Measurements from ENCODE around the gene MRPS2. TPM values are rescaled to one million over a fixed set of nuclear protein-coding genes. Genes with fewer than 3 reads are reported as not detected.
"Not testable (repeated sequence)": the region's sequence is repeated elsewhere in the genome, so short reads cannot be mapped to it uniquely, and the experiment has no call there.

MRPS2 gene
- total RNA-seq, 1 donor from 2014 or later = 50.1 TPM

GRCh38 chr9:135544981-135545635 is 44.6 kb downstream of the MRPS2 start:
- Histone ChIP-seq H3K27ac (no peak overlapping the region), H3K9me3 (no peaks in the 10 kb centered on the region), H3K36me3 (no peaks in the 10 kb centered on the region), H3K4me3 (no peak overlapping the region), H3K27me3 (no peaks in the 10 kb centered on the region), H3K4me1 (no peaks in the 10 kb centered on the region)
- no peak for TF ChIP-seq POLR2AphosphoS5 (IDR thresholded peaks at IDR 0.05; ENCODE audit: insufficient read depth in 1 of 2, low read depth in 1 of 2)
- TF ChIP-seq POLR2A (IDR thresholded peaks at IDR 0.05) = no peak
- TF ChIP-seq, protein P1, sequence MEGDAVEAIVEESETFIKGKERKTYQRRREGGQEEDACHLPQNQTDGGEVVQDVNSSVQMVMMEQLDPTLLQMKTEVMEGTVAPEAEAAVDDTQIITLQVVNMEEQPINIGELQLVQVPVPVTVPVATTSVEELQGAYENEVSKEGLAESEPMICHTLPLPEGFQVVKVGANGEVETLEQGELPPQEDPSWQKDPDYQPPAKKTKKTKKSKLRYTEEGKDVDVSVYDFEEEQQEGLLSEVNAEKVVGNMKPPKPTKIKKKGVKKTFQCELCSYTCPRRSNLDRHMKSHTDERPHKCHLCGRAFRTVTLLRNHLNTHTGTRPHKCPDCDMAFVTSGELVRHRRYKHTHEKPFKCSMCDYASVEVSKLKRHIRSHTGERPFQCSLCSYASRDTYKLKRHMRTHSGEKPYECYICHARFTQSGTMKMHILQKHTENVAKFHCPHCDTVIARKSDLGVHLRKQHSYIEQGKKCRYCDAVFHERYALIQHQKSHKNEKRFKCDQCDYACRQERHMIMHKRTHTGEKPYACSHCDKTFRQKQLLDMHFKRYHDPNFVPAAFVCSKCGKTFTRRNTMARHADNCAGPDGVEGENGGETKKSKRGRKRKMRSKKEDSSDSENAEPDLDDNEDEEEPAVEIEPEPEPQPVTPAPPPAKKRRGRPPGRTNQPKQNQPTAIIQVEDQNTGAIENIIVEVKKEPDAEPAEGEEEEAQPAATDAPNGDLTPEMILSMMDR (IDR thresholded peaks at IDR 0.05) = no peak
- DNase-seq (ENCODE audit: extremely low spot score in 2 of 2) = no peak
- intact Hi-C loops (cut with DNase I) = no loop called here

DNA sequence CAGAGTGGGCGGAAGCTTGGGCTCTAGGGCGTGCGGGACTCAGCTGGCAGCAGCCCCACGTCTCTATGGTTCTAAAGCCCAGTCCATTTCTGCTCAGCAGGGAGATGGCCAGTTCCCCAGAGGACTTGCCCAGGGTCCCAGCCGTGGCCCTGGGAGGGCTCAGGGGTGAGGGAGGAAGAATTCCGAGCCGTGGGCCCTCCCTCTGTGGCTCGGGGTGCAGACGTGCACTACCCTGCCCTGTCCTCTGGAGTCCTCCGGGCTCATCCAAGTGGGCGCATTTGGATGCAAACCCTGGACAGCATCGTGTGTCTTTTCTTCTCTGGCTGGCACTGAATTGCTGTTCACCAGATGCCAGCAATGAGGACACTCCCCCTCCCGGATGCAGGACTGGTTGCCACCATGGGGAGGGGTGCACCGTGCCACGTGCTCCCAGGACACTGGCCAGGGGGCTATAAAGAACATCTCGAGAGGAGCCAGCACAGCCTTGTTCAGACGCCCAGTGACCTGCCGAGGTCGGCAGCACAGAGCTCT is 45.2 kb downstream of the MRPS2 start, which contains the start of gene OBP2A:
Gene OBP2A (plus strand): TSS at position 481 of the 531 bp plus-strand sequence. CDS start 55 bp downstream, outside the sequence.
- H3K9me3 ChIP-seq; DNase-seq (ENCODE audit: extremely low spot score in 2 of 2); H3K4me3 ChIP-seq; H3K27me3 ChIP-seq; intact Hi-C loops (cut with DNase I); H3K4me1 ChIP-seq; H3K27ac ChIP-seq; H3K36me3 ChIP-seq: not testable (repeated sequence)

GRCh38 chr9:135546792-135547617 is 46.5 kb downstream of the MRPS2 start:
- not testable (repeated sequence) for DNase-seq (ENCODE audit: extremely low spot score in 2 of 2)

DNA sequence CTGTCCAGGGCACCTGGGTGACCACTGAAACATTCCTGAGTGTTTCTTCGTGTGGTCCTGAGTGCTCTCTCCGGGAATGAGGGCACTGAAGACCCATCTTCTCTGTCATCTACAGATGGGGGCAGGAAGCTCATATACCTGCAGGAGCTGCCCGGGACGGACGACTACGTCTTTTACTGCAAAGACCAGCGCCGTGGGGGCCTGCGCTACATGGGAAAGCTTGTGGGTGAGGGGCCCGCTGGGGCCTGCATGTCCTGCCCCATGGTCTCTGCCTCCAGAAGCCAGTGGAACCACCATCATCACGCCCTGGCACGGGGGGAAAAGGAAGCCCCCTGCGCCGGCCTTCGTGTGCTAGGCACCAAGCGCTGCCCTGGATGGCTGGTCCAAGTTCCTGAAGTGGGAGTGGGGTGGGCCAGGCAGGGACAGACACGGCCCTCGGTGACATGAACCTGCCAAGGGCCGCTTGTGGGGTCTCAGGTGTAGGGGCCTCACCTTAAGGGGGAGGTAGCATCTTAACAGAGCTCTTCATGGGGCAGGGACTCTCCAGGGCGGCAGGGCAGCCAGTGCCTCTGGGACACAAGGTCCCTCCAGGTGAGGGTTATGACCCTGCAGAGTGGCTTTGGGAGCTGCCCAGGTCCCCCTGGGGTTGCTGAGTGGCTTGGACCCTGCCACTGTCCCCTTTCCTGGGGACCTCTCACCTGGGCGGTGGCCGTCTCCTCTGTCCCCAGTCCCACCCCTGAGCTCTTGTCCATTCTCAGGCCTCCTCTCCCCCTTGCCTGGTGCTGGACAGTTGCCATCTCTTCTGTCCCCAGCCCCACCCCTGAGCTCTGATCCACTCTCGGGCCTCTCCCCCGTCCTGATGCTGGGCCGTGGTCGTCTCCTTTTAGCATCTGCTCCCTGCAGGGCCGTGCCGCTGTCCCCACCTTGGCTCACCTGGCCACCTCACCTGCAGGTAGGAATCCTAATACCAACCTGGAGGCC is 47.6 kb downstream of the MRPS2 start:
- Histone ChIP-seq H3K36me3 (no peaks in the 10 kb centered on the region), H3K27ac (no peak overlapping the region), H3K4me3 (no peak overlapping the region), H3K4me1 (no peaks in the 10 kb centered on the region), H3K27me3 (no peaks in the 10 kb centered on the region), H3K9me3 (no peaks in the 10 kb centered on the region)
- intact Hi-C loops (cut with DNase I) = no loop called here
- TF ChIP-seq, protein P1 (IDR thresholded peaks at IDR 0.05) = no peak
- no peak for TF ChIP-seq POLR2AphosphoS5 (IDR thresholded peaks at IDR 0.05; ENCODE audit: insufficient read depth in 1 of 2, low read depth in 1 of 2)
- no peak for TF ChIP-seq POLR2A (IDR thresholded peaks at IDR 0.05)
- DNase-seq (ENCODE audit: extremely low spot score in 2 of 2) = no peak

More at GRCh38 chr9:135546792-135547617, 46.5 kb downstream of the MRPS2 start:
- intact Hi-C loops (cut with DNase I); H3K4me3 ChIP-seq; H3K36me3 ChIP-seq; H3K4me1 ChIP-seq; H3K9me3 ChIP-seq; H3K27ac ChIP-seq; H3K27me3 ChIP-seq: not testable (repeated sequence)

DNA sequence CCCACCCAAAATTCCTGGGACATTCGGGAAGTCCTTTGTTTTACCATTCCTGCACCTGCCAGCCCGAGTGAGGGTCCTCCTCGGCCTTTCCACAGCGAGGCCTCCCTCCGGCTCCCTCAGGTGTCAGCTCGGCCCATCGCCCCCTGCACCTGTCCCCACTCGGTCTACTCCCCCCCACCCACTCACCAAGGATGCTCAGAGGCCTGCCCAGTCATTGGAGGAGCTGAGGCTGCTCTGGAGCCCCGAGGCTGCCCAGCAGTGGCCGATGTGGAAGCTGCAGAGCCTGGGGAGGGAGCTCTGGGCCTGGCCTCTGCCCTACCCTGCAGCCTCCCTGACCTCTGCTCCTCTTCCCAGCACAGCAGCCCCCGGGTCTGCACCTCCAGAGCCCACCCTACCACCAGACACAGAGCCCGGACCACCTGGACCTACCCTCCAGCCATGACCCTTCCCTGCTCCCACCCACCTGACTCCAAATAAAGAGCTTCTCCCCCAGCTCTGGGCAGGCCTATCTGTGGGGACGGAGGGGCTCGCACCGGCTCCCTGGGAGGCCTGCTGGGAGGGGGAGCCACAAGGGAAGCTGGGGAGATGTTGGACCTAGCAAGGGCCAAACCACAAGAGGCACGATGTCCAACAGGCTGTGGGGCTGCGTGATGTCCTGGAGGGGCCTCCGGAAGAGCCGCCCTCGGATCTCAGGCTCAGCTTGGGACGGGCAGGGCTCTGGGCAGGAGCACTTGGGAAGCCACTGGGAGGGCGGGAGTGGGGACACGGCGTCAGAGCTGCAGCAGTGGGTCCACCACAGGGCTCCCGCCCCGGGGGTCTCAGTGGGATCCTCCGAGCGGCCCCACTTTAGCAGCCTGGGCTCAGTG is 49.2 kb downstream of the MRPS2 start:
- DNase-seq (ENCODE audit: extremely low spot score in 2 of 2); intact Hi-C loops (cut with DNase I); H3K4me3 ChIP-seq: not testable (repeated sequence)

More for the DNA sequence above, 49.2 kb downstream of the MRPS2 start:
- not testable (repeated sequence) for H3K9me3 ChIP-seq, H3K36me3 ChIP-seq, H3K27me3 ChIP-seq, H3K4me1 ChIP-seq, H3K27ac ChIP-seq

All from vagina (tissue), 2 donors.